GM18873 (cell line): ENCODE data around the gene CAGE1.

ENCODE experiments used
- ATAC-seq: cut with Tn5 transposase; IDR thresholded peaks from one replicate; pipeline ENCODE4 v1.9.1; 2021; ENCODE audit warnings: mild to moderate bottlenecking, moderate library complexity, moderate number of reproducible peaks; ENCODE audit not compliant: unreplicated experiment, low FRiP score

Gene CAGE1

DNA sequence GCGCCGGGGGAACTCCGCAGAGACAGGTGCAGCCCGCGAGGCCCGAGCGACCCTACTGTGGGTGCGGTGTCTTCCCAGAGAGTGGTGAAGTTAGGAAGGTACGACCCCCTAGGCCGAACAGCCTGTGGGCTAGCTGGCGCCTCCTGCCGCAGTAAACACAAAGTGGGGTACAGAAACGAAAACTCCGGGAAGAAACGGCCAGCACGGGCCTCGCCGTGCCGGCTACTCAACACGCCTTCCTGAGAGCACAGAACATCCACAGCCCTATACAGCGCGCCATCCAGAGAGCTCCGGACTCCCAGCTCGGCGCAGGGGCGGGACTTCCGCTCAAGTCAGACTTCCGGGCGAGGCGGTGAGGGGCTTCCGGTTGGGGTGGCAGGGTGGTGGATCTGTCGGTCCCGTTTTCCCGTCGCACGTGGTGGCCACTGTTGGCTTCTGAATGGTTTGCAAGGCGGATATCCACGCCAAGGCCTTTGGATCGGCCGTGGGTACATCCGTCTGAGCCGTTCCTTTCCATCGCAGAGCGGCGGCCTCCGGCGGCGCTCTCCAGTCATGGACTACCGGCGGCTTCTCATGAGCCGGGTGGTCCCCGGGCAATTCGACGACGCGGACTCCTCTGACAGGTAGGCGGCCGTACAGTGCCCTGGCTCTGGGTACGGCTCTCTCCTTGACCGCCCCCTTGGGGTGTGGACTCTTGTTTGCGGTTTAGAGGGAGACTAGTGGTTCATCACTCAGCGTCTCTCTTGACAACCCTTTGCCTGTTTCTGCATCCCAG, at the start of gene CAGE1, which contains the start of gene RIOK1:
Gene CAGE1 (minus strand): TSS at position 292 of the 775 bp plus-strand sequence. CDS start 2,569 bp downstream, outside the sequence.
Gene RIOK1 (plus strand): TSS at position 358 of the 775 bp plus-strand sequence. CDS start 195 bp downstream, at position 553.
- peak; percentile 90 for ATAC-seq

DNA sequence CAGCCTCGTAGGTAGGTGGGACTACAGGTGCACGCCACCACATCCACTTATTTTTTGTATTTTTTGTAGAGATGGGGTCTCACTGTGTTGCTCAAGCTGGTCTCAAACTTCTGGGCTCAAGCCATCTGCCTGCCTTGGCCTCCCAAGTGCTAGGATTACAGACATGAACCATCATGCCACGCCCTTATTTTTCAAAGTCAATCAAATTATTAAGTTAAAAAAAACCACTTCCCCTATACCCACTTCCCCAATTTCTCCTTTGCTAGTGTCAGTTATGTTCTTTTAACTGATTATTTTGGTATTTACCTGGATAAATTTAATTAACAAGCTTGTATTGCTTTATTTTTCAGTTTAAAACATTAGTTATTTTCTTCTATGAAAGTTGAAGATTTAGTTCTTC, 49.7 kb upstream of the CAGE1 start:
- ATAC-seq = no peak

DNA sequence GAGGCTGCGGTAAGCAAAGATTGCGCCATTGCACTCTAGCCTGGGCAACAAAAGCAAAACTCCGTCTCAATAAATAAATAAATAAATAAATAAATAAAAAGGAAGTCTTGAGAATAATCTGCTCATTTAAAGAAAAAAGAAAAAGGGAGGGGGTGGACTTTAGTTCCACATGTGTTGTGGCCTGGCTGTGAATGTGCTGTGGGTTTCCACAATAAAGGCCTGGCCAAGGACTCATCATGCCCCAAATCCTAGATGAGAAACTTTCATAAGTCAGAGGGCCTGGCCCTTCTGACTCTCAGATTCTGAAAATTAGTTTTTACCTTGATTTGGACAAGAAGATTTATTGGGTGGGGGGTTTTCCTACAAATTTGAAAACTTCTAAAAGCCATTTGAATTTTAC, 48.5 kb upstream of the CAGE1 start:
- no peak for ATAC-seq

DNA sequence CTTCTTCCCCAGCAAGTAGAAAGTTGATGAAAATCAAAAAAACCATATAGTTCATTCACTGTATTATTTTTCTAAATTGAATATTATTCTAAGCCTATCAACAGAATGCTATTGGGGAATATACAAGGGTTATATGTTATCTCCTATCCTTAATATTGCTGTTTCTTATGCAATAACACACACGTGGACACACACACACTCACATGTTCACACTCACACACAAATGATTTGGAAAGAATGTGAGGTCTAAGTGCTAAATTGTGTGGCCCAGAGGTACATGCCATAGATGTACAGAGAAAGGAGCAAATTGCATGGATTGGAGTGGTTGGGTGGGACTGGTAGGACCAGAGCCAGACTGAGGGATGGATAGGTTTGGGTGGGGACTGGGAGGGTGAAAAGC, 45.1 kb upstream of the CAGE1 start:
- ATAC-seq = no peak

DNA sequence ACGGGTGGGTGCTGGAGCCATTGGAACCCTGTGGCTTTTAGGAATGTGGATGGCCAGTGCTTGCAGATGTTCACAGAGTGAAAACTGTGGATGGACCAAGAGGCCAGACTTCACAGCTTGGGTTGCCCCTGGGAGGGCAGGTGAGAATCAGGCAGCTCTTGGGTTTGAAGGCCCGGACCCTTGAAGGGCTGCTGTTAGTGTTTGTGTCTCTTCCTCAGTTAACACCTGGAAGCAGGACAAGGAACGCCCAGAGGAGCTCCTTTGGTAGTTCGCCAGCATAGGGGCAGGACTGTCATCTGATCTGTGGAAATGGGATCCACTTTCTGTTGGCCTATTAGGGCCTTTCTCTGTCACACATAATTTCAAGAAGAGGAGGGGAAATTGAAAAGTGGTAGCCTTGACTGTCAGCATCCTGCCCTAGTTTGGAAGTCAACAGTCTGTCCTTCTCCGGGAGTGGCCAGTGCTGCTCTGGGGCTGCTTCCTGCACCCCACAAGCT, 43.6 kb upstream of the CAGE1 start:
- ATAC-seq = no peak

DNA sequence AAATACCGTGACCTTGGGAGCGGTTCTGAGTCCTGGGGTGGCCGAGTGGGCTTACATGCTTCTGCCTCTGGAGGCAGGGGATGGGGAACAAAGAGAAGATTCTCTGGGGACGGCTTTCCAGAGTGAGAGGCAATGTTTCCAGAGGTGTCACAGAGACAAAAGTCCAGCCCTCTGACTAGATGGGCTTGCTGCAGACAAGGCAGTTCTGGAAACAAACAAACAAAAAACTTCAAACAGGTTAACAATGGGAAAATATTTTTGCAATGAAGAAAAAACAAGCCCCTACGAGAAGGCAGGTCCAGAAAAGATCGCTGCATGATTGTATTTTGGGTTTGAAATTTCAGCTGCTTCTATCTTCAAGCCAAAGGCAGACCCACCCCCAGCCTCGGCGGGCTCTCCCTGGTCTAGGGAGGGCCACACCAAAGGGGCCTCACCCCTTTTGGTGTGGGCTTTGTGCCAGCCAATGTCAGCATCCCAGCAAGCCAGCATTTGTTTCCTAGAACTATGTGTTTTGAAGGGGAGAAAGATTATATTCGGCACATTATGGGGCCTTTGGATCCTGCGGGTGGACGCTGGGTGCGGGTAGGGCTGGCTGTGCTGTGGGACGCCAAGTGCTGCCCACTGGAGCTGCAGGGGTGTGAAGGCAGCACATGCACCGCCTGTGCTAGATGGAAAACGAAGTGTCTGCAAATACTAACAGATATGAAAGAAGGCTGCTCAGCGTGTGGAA, 43.0 kb upstream of the CAGE1 start:
- ATAC-seq = no peak

DNA sequence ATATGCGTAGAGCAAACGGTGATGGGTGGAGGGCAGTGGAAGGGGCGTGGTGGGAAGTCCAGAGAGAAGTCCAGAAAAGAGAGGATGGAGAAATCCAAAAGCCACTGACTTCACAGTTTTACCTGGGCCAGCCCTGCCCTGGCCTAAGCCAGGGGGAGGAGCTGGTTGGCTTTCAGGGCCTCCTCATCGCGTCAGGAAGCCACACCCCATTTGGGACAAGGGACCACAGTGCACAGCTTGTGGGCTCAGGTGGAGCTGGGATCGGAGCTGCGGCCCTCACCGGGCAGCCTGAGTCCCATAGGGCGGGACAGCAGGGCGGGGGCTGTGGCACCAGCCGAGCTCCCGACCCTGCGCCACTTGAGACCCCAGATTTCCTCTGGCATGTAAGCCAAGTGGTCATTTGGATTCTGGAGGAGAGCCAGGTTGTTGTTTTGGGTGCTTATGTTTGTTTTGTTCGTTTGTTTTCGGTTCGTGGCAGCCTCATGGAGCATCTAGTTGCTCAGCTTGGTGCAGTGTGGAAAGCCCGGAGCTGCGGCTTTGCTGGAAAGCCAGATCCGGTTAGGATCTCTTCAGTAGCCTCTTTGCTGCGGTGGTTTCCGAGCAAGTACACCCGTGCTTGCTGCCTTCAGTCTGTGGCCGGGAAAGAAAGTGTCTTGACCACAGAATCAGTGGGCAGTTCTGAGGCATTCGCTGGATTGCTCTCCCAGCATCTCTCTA, 42.3 kb upstream of the CAGE1 start:
- no peak for ATAC-seq

DNA sequence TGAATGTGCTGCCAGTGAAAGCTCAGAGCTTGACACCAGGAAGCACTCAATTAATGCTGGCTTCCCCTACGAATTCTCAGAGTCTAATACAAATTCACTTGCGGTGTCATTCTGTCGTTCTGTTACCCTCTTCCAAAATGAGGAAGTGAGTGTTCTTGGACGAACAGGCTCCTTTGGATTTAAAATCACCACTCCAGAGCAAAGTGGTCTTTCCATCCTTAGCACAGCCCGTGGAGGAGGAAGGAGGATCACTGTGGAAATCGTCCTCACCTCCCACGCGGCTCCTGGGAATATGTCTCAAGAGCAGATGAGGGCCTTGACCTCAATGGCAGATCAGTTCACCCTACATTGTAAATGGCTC, 41.8 kb upstream of the CAGE1 start:
- ATAC-seq = no peak

DNA sequence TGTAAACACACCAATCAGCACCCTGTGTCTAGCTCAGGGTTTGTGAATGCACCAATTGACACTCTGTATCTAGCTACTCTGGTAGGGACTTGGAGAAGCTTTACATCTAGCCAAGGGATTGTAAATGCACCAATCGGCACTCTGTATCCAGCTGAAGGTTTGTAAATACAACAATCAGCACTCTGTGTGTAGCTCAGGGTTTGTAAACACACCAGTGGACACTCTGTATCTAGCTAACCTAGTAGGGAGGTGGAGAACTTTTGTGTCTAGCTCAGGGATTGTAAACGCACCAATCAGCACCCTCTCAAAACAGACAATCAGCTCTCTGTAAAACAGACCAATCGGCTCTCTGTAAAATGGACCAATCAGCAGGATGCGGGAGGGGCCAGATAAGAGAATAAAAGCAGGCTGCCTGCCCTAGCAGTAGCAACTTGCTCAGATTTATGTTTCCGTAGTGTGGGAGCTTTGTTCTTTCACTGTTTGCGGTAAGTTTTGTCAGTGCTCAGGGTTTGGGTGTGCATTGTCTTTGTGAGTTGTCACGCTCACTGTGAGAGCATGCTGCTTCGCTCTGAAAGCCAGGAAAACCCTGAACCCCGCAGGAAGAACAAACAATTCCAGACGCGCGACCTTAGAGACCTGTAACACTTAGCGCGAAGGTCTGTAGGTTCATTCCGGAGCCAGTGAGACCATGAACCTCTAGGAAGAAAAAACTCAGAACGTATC, 37.1 kb upstream of the CAGE1 start:
- no peak for ATAC-seq

DNA sequence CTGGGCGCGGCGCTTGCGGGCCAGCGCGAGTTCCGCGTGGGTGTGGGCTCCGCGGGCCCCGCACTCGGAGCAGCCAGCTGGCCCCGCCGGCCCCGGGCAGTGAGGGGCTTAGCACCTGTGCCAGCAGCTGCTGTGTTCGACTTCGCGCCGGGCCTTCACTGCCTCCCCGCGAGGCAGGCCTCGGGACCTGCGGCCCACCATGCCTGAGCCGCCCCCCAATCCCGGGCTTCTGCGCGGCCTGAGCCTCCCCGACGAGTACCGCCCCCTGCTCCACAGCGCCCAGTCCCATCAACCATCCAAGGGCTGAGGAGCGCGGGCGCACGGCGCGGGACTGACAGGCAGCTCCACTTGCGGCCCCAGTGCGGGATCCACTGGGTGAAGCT, 36.3 kb upstream of the CAGE1 start:
- ATAC-seq = no peak

DNA sequence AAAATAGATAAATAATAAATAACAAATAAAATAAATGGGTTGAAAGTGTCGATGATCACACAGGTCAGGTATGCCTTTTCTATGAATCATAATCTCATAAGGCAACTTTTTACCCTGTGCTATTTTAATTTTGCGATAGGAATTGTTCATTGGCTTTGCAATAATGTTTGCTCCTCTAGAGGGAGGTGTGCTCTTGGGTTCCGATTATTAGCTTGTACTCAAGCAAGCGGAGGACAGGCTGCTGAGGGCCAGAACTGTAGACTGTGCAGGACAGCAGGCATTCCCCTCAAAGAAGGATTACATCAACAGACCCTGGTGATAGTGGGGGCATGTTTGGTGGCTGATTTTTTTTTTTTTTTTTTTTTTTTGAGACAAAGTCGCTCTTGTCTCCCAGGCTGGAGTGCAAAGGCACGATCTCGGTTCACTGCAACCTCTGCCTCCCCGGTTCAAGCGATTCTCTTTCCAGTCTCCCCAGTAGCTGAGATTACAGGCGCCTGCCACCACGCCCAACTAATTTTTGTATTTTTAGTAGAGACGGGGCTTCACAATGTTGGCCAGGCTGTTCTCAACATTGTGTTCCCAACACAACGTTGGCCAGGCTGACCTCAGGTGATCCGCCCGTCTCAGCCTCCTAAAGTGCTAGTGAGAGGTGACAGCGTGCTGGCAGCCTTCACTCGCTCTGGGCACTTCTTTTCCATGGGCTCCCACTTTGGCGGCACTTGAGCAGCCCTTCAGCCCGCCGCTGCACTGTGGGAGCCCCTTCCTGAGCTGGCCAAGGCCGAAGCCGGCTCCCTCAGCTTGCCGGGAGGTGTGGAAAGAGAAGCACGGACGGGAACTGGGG, 35.6 kb upstream of the CAGE1 start:
- ATAC-seq = no peak

DNA sequence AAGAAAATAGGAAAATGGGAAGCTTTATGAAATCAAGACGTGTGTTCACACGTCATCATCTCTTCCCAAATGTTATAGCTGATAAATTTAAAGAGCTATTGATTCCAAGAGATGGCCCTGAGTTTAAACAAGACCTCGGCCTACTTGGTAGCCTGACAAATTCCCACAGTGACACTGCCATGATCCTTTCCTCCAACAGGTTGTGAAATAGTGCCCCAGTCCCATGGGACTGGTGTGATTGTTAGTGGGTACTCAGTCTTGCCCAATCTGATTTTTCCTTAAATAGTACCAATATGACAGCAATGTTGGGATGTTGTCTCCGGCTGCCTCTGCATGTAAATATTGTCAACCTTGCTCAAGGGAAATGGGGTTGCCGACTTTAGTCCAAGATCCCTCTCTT, 34.5 kb upstream of the CAGE1 start:
- no peak for ATAC-seq

DNA sequence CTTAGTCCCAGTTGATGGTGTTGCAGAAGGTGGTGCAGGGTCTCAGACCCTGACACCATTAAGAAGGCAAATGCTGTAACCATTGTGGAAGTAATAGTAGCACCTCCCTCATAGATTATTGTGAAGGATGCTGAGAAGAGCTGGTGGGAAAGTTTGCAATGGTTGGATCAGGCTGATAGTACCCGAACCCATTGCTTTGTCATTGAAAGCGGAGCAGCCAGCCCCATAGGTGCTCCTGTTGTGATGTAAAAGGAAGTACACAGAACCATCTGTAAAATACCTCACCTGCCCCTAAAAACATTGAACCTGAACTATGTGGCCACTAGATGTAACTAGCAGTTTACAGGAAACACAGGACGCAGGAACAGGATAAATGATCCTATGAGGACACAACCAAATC, 31.5 kb upstream of the CAGE1 start:
- ATAC-seq = no peak

DNA sequence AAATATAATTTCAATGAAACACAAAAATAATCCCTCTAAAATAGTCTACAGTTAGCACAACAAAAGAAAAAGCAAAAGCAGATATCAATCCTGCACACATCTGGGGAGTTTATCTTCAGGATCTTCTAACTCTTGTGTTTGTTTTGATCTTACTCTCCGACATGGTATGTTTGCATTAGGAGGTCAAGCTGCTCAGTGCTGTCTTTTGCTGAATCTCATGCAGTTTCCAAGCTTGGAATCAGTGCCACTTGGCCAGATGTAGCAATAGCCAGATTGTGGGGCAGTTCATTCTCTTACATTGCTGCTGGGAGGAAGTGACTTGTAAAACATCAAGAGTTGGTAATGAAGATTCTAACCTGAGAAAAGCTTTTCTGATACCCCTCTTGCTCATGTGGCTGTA, 29.5 kb upstream of the CAGE1 start:
- ATAC-seq = no peak

DNA sequence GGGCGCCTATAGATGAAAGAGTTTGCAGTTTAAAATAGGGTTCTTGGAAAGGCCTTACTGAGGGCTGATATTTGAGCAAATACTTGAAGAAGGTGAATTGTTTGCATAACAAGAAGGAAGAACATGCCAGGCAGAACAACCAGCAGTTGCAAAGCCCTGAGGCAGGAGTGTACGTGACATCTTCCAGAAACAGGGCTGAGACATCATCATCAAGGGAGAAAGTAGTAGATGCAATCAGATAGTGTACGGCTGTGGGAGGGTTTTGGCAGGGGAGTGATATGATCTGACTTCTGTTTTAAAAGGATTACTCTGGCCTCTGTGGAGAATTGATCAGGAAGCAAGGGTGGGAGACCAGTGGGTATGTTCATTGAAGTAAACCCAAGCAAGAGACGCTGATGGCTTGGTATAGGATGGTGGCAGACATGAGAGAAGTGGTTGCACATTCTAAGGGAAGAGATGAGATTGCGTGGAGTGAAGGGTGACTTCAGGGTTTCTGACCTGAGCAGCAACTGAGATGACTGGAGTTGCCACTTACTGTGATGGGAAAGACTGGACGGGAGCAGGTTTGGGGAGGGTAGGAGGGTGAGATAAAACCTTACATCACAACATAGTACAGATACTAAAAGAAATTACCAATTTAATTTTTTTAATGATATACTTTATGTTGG, 28.8 kb upstream of the CAGE1 start:
- ATAC-seq = no peak

DNA sequence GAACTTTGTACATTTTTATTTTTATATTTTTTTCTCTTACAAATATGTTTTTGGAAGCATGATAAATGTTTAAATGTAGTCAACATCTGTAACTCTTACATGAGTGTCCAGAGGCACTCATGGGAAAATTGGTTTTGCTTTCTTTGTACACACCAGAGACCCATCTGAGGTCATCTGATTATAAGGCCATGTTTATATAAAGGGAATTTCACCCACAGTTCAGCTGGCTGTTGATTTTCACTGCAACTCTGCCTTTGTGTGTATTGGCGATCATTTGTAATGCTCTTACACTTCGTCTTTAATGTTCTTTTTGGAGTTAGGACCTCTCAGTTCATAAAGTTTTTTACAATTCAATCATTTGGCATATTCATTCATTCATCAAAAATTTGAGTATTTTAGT, 28.1 kb upstream of the CAGE1 start:
- ATAC-seq = no peak

DNA sequence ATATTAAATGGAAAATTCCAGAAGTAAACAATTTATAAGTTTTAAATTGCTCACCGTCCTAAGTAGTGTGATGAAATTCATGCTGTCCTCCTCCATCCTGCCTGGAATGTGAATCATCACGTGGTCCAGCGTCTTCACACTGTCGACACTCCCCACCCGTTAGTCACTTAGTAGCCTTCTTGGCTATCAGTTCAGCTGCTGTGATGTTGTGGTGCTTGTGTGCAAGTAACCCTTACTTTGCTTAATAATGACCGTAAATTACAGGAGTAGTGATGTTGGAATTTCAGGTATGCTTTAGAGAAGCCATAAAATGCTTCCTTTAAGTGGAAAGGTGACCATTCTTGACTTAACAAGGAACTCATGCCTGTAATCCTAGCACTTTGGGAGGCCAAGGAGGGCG, 25.3 kb upstream of the CAGE1 start:
- ATAC-seq = no peak

DNA sequence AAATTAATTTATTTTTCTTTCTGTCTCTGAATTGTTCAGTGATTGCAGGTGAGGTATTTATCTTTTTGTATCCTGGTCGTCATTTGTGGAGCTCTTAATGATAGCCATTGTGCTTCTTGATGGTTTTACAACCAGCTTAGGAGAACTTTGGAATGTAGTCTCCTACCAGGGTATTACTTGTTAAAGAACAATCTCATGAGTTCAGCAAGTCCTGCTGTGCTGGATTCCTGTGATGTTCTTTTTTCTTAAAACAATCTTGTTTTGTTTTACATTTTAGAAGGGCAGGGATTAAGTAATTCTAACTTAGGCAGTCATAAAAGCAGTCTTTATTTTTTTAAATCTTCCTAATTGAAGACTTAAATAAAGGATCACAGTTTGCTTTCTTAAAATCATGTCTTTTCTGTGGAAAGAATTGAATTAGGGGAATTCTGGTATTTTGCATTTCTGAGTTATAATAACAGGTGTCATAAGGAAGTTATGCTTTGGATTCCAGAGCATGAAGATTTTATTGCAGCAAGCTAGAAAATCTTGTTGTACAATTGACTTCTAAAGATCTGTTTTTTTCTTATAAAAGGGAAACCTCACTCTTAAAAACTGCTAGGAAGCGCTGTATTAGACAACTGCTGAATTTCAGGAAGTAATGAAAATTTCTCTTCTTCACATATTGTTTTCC, 23.7 kb upstream of the CAGE1 start:
- no peak for ATAC-seq

DNA sequence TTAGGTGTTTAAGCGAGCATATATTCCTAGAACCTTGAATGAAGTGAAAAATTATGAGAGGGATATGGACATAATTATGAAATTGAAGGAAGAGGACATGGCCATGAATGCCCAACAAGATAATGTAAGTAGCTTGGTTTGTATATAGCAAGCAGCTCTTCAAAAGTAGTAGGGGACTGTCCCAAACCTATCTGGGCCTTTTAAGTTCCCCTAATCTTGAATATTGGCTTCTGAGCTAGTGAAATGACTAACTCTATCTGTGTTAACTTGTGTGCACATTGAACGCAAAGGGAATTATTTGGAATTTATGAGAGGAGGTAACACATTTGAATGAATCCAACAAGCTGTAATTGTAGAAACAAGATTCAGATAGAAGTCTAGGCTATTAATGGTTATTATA, 21.8 kb upstream of the CAGE1 start:
- no peak for ATAC-seq
